ENCODE data around the gene TM9SF4. TPM values are rescaled to one million over a fixed set of nuclear protein-coding genes. Genes with fewer than 3 reads are reported as not detected.

Gene TM9SF4
- total RNA-seq, 2 donors from 2014 or later, result 76.7 to 79.9 TPM

GRCh38 chr20:32150291-32150848, 40.9 kb downstream of the TM9SF4 start:
- DNase-seq, result no peak
- H3K36me3 ChIP-seq, result no peaks in the 10 kb centered on the region
- no peak overlapping the region for H3K9ac ChIP-seq (ENCODE audit: low read depth in 2 of 2, low read length in 2 of 2)
- intact Hi-C loops (cut with DNase I), result no loop called here
- no peak overlapping the region for H3K4me3 ChIP-seq
- no peaks in the 10 kb centered on the region for H3K27me3 ChIP-seq
- no peaks in the 10 kb centered on the region for H3K9me3 ChIP-seq
- no peak overlapping the region for H3K27ac ChIP-seq
- TF ChIP-seq, protein P1, sequence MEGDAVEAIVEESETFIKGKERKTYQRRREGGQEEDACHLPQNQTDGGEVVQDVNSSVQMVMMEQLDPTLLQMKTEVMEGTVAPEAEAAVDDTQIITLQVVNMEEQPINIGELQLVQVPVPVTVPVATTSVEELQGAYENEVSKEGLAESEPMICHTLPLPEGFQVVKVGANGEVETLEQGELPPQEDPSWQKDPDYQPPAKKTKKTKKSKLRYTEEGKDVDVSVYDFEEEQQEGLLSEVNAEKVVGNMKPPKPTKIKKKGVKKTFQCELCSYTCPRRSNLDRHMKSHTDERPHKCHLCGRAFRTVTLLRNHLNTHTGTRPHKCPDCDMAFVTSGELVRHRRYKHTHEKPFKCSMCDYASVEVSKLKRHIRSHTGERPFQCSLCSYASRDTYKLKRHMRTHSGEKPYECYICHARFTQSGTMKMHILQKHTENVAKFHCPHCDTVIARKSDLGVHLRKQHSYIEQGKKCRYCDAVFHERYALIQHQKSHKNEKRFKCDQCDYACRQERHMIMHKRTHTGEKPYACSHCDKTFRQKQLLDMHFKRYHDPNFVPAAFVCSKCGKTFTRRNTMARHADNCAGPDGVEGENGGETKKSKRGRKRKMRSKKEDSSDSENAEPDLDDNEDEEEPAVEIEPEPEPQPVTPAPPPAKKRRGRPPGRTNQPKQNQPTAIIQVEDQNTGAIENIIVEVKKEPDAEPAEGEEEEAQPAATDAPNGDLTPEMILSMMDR (IDR thresholded peaks at IDR 0.05), result no peak
- no peaks in the 10 kb centered on the region for H3K4me1 ChIP-seq

GRCh38 chr20:32152421-32153155, 43.1 kb downstream of the TM9SF4 start:
- Histone ChIP-seq H3K9ac (ENCODE audit: low read depth in 2 of 2, low read length in 2 of 2) (no peak overlapping the region), H3K36me3 (no peaks in the 10 kb centered on the region), H3K4me1 (no peaks in the 10 kb centered on the region), H3K27me3 (no peaks in the 10 kb centered on the region), H3K4me3 (no peak overlapping the region), H3K9me3 (no peaks in the 10 kb centered on the region), H3K27ac (no peak overlapping the region)
- intact Hi-C loops (cut with DNase I), result no loop called here
- TF ChIP-seq, protein P1 (IDR thresholded peaks at IDR 0.05), result no peak
- peak; percentile 27 for DNase-seq

DNA sequence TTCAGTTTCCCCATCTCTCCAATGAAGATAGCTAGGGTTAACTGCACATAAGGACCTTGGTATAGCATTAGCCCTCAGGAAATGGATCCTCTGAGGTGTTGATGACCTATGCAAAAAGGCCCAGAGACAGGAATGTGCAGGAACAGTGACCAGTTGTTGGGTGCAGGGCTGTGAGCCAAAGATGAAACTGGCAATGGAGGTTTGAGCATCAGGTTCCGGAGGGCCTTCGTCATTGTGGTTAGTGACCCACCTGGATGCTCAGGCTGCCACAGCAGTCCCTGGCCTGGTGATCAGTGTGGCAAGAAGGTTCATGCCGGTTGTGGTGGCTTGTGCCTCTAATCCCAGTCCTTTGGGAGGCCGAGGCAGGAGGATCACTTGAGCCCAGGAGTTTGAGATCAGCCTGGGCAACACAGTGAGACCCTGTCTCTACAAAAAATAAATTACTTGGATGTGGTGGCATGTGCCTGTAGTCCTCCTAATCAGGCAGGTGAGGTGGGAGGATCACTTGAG, 43.7 kb downstream of the TM9SF4 start:
- no peaks in the 10 kb centered on the region for H3K4me1 ChIP-seq
- no peak overlapping the region for H3K27ac ChIP-seq
- no peak for DNase-seq
- no peaks in the 10 kb centered on the region for H3K27me3 ChIP-seq
- no peak overlapping the region for H3K9ac ChIP-seq (ENCODE audit: low read depth in 2 of 2, low read length in 2 of 2)
- intact Hi-C loops (cut with DNase I), result no loop called here
- no peaks in the 10 kb centered on the region for H3K36me3 ChIP-seq
- TF ChIP-seq, protein P1 (IDR thresholded peaks at IDR 0.05), result no peak
- no peaks in the 10 kb centered on the region for H3K9me3 ChIP-seq
- H3K4me3 ChIP-seq, result no peak overlapping the region

- TF ChIP-seq, protein P1 (IDR thresholded peaks at IDR 0.05), result no peak
- no peak overlapping the region for H3K4me3 ChIP-seq
- no peak overlapping the region for H3K27ac ChIP-seq
- intact Hi-C loops (cut with DNase I), result no loop called here
- no peak for DNase-seq
- H3K36me3 ChIP-seq, result no peaks in the 10 kb centered on the region
- H3K4me1 ChIP-seq, result no peaks in the 10 kb centered on the region
- no peak overlapping the region for H3K9ac ChIP-seq (ENCODE audit: low read depth in 2 of 2, low read length in 2 of 2)
- H3K9me3 ChIP-seq, result no peaks in the 10 kb centered on the region
- no peaks in the 10 kb centered on the region for H3K27me3 ChIP-seq
These were observed 44.3 kb downstream of the TM9SF4 start for GRCh38 chr20:32153771-32154170.

DNA sequence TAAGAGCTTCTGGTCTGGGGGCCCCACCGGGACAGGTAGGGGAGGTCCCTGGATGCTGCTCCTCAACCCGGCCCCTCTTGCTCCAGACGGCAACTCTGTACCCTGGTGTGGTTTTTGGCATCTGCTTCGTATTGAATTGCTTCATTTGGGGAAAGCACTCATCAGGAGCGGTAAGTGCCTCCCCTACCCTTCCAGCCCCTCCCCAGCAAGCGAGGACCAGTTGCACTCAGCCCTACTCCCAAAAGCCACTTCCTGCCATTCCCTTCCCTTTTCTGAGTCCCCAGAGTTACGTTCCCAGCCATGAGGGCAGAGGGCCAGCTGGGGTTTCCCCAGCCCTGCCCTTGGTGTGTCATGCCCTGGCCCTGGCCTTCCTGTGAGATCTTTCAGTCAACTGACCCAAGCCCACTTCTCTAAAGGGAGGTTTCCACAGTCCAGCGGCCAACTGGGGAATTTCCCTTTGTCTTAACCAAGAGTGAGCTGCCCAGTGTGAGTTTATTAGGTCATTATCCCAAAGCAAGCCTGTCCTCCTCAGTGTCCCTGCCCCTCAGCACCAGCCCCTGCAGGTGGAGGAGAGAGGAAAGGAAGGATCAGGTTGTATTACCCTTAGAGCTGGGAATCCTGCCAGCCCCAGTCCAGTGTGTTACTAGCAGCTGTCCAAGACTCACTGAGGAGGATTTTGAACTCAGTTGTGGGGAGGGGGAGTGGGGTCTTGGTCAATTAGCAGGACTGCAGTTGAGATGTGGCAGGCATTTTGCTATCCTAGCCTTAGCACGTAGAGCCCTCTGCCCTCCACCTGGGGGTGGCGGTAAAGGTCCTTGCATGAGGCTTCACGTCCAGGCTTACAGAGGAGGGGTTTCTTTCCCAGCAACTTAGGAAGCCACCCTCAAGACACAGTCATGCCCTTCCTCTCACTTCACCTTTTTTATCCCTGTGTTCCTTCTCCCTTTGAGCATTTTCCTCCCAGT, 45.8 kb downstream of the TM9SF4 start:
- Histone ChIP-seq H3K4me3 (no peak overlapping the region), H3K9me3 (no peaks in the 10 kb centered on the region), H3K4me1 (no peaks in the 10 kb centered on the region), H3K27me3 (no peaks in the 10 kb centered on the region), H3K36me3 (peaks cover 1% of the 10 kb centered on the region), H3K27ac (peak overlapping the region; percentile 19), H3K9ac (ENCODE audit: low read depth in 2 of 2, low read length in 2 of 2) (peak overlapping the region in 1 of 2 donors; percentile 40)
- DNase-seq, result peak; percentile 67
- intact Hi-C loops (cut with DNase I), result no loop called here
- TF ChIP-seq, protein P1 (IDR thresholded peaks at IDR 0.05), result no peak

Measured in colonic mucosa (tissue), 4 donors.